Nephron progenitor cell (in vitro differentiated cells): ENCODE results near the gene PLG.
"Not testable (repeated sequence)": the region's sequence is repeated elsewhere in the genome, so short reads cannot be mapped to it uniquely, and the experiment has no call there.

ENCODE experiments used
- DNase-seq: peaks from one replicate; pipeline ENCODE4 v3.0.0; 2021
- H3K27ac Mint-ChIP-seq: 2 replicates; pipeline ENCODE4 v1.8.0; 2021; ENCODE audit warnings: mild to moderate bottlenecking, moderate library complexity, mixed read lengths
- H3K27me3 Mint-ChIP-seq: 2 replicates; pipeline ENCODE4 v1.8.0; 2021; ENCODE audit warnings: mild to moderate bottlenecking, low read depth, mixed read lengths; ENCODE audit not compliant: poor library complexity
- H3K36me3 Mint-ChIP-seq: 2 replicates; pipeline ENCODE4 v1.8.0; 2021; ENCODE audit warnings: low read depth, mixed read lengths
- H3K4me1 Mint-ChIP-seq: 2 replicates; pipeline ENCODE4 v1.8.0; 2021; ENCODE audit warnings: mixed read lengths
- H3K4me3 Mint-ChIP-seq: 2 replicates; pipeline ENCODE4 v1.8.0; 2021; ENCODE audit warnings: mild to moderate bottlenecking, moderate library complexity, mixed read lengths
- H3K9me3 Mint-ChIP-seq: 2 replicates; pipeline ENCODE4 v1.8.0; 2021; ENCODE audit warnings: mild to moderate bottlenecking, moderate library complexity, mixed read lengths
- TF ChIP-seq, protein P1 (sequence below): fragments of 200-600 bp; sonication (generic); IDR thresholded peaks from 2 replicates; pipeline ENCODE4 v1.5.0; 2021; ENCODE audit warnings: antibody characterized with exemption

PLG gene

DNA sequence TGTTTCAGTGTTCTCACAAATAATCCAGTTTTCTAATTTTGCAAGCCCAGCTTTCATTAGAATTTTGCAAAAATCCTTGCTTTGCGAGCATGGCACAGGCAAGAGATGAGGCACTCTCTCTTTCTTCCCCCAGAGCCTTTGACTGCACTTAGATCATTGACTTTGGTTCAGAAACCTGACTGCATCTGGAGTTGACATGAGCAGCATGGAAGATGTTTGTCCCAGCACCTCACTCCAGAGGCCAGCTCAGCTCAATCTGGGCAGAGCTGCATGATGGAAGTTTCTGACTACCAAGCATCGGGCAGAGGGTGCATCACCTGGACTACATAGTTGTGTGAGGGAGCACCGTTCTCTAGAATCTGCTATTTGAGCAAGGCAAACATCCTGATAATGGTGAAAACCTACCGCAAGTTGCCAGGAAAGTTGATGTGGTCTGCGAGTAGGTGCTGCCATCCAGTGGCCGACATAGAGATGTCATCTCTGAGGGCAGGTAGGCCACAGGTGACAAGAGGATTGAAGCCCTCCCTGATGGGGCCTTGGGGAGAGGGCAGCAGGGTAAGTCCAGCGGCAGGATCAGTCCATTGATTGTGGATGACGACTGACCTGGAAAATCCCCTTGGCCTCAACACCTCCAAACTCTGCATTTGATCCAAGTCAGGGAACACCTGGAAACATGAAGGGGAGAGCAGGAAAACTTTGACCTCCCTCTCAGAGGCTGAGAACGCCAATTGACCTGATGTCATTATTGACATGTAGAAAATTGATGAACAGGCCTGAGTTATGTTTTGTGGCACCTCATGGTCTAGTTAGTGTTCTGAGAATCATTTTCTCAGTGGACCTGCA lies 34.2 kb upstream of the PLG start:
- no peak overlapping the region for H3K4me3 Mint-ChIP-seq
- TF ChIP-seq, protein P1, sequence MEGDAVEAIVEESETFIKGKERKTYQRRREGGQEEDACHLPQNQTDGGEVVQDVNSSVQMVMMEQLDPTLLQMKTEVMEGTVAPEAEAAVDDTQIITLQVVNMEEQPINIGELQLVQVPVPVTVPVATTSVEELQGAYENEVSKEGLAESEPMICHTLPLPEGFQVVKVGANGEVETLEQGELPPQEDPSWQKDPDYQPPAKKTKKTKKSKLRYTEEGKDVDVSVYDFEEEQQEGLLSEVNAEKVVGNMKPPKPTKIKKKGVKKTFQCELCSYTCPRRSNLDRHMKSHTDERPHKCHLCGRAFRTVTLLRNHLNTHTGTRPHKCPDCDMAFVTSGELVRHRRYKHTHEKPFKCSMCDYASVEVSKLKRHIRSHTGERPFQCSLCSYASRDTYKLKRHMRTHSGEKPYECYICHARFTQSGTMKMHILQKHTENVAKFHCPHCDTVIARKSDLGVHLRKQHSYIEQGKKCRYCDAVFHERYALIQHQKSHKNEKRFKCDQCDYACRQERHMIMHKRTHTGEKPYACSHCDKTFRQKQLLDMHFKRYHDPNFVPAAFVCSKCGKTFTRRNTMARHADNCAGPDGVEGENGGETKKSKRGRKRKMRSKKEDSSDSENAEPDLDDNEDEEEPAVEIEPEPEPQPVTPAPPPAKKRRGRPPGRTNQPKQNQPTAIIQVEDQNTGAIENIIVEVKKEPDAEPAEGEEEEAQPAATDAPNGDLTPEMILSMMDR: peak; percentile 45
- no peaks in the 10 kb centered on the region for H3K36me3 Mint-ChIP-seq
- peaks cover 11% of the 10 kb centered on the region for H3K9me3 Mint-ChIP-seq
- H3K4me1 Mint-ChIP-seq: no peaks in the 10 kb centered on the region
- no peak overlapping the region for H3K27ac Mint-ChIP-seq
- peak; percentile 41 for DNase-seq
- H3K27me3 Mint-ChIP-seq: peaks cover 18% of the 10 kb centered on the region

DNA sequence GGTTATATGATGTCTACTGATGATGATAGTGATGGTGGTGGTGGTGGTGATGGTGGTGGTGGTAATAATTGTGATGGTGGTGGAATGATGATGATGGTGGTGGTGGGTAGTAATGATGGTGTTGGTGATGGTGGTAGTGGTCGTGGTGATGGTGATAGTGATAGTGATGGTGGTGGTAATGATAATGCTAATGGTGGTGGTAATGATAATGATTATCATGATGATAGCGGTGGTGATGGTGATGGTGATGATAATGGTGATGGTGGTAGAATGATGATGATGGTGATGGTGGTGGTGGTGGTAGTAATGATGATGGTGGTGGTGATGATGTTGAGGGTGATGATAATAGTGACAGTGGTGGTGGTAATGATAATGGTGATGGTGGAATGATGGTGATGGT lies 33.5 kb upstream of the PLG start:
- H3K4me3 Mint-ChIP-seq: no peak overlapping the region
- H3K4me1 Mint-ChIP-seq: no peaks in the 10 kb centered on the region

DNA sequence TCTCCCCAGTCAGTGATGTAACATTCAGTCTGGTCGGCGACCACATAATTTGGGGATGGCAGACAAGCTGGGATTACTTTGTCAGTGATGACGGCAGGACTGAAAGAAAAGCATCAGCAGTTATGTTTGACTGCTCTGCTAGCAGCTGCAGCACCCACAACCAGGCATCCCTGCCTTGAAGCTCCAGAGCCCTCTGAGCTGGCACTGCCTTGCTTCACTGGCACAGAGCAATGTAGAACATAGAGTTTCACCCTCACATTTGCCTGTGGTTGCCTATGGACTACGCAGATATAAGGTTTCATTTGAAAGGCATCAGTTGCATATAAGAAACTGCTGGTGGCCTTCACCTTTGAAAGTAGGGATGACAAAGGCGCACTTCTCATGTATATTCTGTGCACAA lies 25.6 kb upstream of the PLG start:
- not testable (repeated sequence) for H3K4me1 Mint-ChIP-seq, H3K4me3 Mint-ChIP-seq, DNase-seq, H3K27ac Mint-ChIP-seq, H3K36me3 Mint-ChIP-seq
- H3K27me3 Mint-ChIP-seq: peaks cover 56% of the 10 kb centered on the region
- H3K9me3 Mint-ChIP-seq: peaks cover 30% of the 10 kb centered on the region

More for the DNA sequence above, 33.5 kb upstream of the PLG start:
- Mint-ChIP-seq H3K27me3 (peaks cover 16% of the 10 kb centered on the region), H3K36me3 (no peaks in the 10 kb centered on the region), H3K27ac (no peak overlapping the region), H3K9me3 (peaks cover 19% of the 10 kb centered on the region)
- no peak for DNase-seq
- TF ChIP-seq, protein P1: no peak

DNA sequence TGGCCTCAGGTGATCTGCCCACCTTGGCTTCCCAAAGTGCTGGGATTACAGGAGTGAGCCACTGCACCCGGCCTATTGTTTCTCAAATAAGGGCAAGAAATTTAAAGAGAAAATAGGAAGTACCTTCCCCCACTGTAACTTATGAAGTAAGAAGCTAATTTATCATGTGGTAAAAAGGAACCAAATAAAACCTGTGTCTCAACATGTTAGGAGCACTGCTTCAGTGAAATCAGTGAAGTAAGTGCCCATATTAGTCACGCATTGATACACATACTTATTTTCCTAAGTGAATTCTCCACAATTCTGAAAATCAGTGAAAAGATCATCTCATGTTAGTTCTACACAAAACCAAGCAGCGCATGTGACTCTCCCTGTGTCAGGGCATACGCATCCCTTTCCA lies 23.8 kb upstream of the PLG start:
- TF ChIP-seq, protein P1: no peak
- DNase-seq: no peak
- H3K36me3 Mint-ChIP-seq: no peaks in the 10 kb centered on the region
- H3K9me3 Mint-ChIP-seq: peaks cover 15% of the 10 kb centered on the region
- peaks cover 49% of the 10 kb centered on the region for H3K27me3 Mint-ChIP-seq
- H3K4me1 Mint-ChIP-seq: no peaks in the 10 kb centered on the region
- H3K4me3 Mint-ChIP-seq: peak overlapping the region; percentile 80
- no peak overlapping the region for H3K27ac Mint-ChIP-seq

DNA sequence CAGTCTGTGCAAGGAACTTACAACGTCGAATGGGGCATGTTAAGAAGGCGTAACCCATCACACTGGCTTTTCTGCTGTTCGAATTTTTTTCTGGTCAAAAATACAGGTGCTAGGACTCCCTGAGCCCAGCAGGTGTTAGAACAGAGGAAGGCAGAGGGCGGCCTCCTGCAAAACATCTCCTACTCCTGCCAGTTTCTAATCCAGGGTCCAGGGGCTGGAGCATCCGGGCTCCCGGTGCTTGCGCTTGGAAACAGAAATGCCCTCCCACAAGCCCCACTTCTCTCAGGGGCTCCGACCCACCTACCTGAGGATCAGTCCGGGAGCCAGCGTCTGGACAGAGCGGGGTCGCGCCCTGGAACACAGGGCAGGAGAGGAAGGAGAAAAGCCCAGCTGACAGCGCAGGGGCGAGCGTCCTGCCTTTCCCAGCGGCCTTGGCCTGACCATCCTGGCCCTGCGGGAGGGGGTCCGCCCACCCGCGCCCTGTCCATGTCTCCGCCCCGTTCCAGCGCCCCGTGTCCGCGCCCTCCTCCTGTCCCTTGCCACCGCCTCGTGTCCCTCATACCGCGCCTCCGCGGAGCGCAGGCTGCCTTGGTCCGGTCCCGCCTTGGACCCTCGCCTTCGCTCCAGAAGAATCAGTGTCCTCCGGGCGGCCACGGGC lies 23.2 kb upstream of the PLG start:
- Mint-ChIP-seq H3K9me3 (peaks cover 16% of the 10 kb centered on the region), H3K27me3 (peaks cover 49% of the 10 kb centered on the region), H3K4me1 (no peaks in the 10 kb centered on the region), H3K27ac (no peak overlapping the region), H3K36me3 (no peaks in the 10 kb centered on the region), H3K4me3 (peak overlapping the region; percentile 80)
- TF ChIP-seq, protein P1: no peak
- peak; percentile 63 for DNase-seq

DNA sequence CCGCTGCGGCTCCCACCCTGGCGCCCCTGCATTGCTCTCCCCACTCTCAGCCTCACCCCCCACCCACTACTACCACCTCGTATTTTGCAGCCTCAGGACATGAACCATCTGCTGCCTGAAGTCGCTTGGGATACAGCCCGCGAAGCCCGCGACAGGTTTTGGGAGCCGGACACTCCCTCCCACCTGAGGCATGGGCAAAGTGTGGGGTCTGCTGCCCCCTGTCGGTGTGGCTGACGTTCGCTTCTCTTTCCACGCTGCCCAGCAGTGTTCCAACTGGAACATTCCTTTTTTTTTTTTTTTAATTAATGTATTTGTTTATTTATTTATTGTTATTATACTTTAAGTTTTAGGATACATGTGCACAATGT lies 22.7 kb upstream of the PLG start:
- Mint-ChIP-seq H3K27ac (no peak overlapping the region), H3K36me3 (no peaks in the 10 kb centered on the region), H3K4me3 (peak overlapping the region; percentile 80), H3K4me1 (no peaks in the 10 kb centered on the region), H3K27me3 (peaks cover 46% of the 10 kb centered on the region), H3K9me3 (peaks cover 14% of the 10 kb centered on the region)
- TF ChIP-seq, protein P1: peak; percentile 46
- peak; percentile 77 for DNase-seq

DNA sequence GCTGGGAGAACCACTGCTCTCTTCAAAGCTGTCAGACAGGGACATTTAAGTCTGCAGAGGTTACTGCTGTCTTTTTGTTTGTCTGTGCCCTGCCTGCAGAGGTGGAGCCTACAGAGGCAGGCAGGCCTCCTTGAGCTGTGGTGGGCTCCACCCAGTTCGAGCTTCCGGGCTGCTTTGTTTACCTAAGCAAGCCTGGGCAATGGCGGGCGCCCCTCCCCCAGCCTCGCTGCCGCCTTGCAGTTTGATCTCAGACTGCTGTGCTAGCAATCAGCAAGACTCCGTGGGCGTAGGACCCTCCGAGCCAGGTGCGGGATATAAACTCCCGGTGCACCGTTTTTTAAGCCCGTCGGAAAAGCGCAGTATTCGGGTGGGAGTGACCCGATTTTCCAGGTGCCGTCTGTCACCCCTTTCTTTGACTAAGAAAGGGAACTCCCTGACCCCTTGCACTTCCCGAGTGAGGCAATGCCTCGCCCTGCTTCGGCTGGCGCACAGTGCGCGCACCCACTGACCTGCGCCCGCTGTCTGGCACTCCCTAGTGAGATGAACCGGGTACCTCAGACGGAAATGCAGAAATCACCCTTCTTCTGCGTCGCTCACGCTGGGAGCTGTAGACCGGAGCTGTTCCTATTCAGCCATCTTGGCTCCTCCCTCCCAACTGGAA lies 16.8 kb upstream of the PLG start:
- H3K27me3 Mint-ChIP-seq, H3K27ac Mint-ChIP-seq, H3K36me3 Mint-ChIP-seq, H3K4me3 Mint-ChIP-seq, DNase-seq, H3K4me1 Mint-ChIP-seq: not testable (repeated sequence)
- H3K9me3 Mint-ChIP-seq: peaks cover 24% of the 10 kb centered on the region
